NK-92 treated with Interleukin-12 subunit alpha and Interleukin-12 subunit beta, amount 100 ng/mL, for 24 hours (cell line): ENCODE measurements around the gene CTDSPL2.
A peak's percentile ranks its signal among the peaks of the same experiment; 100 is the strongest.
"Not testable (repeated sequence)": the region's sequence is repeated elsewhere in the genome, so short reads cannot be mapped to it uniquely, and the experiment has no call there.

Source experiments
- DNase-seq: peaks from one replicate; lab custom pipeline; 2025; lab: John Stamatoyannopoulos, UW

Gene CTDSPL2

GRCh38 chr15:44426975-44427755 lies at the start of gene CTDSPL2:
TSS of gene CTDSPL2 (plus strand) at chr15:44427629. CDS start at chr15:44459015, 31,386 bp downstream.
- peak; percentile 96 for DNase-seq

- DNase-seq = no peak
Measured at GRCh38 chr15:44381236-44381635, 46.2 kb upstream of the CTDSPL2 start.

- DNase-seq = no peak
Measured at GRCh38 chr15:44385344-44385942, 42.0 kb upstream of the CTDSPL2 start.

- DNase-seq = no peak
Measured at GRCh38 chr15:44394062-44394461, 33.4 kb upstream of the CTDSPL2 start.

GRCh38 chr15:44394562-44394961 lies 32.9 kb upstream of the CTDSPL2 start:
- no peak for DNase-seq

GRCh38 chr15:44397869-44398268 lies 29.6 kb upstream of the CTDSPL2 start:
- DNase-seq = no peak

GRCh38 chr15:44414001-44414400 lies 13.4 kb upstream of the CTDSPL2 start:
- DNase-seq = no peak

GRCh38 chr15:44427756-44428724 lies 611 bp downstream of the CTDSPL2 start:
- no peak for DNase-seq

GRCh38 chr15:44435893-44436667 lies 8.7 kb downstream of the CTDSPL2 start:
- DNase-seq = no peak

- no peak for DNase-seq
Measured at GRCh38 chr15:44438402-44438801, 11.0 kb downstream of the CTDSPL2 start.

- DNase-seq = no peak
Measured at GRCh38 chr15:44441095-44441501, 13.7 kb downstream of the CTDSPL2 start.

GRCh38 chr15:44443515-44443914 lies 16.1 kb downstream of the CTDSPL2 start:
- DNase-seq = no peak

- no peak for DNase-seq
Measured at GRCh38 chr15:44447772-44448376, 20.4 kb downstream of the CTDSPL2 start.

- no peak for DNase-seq
Measured at GRCh38 chr15:44450172-44450571, 22.7 kb downstream of the CTDSPL2 start.

- DNase-seq = not testable (repeated sequence)
Measured at GRCh38 chr15:44453578-44454283, 26.3 kb downstream of the CTDSPL2 start.

- DNase-seq = no peak
Measured at GRCh38 chr15:44458429-44458828, 31.0 kb downstream of the CTDSPL2 start.

GRCh38 chr15:44468709-44469385 lies 41.4 kb downstream of the CTDSPL2 start:
- no peak for DNase-seq

GRCh38 chr15:44471885-44472455 lies 44.5 kb downstream of the CTDSPL2 start:
- DNase-seq = no peak

- DNase-seq = no peak
Measured at GRCh38 chr15:44479343-44479742, 51.9 kb downstream of the CTDSPL2 start.

- no peak for DNase-seq
Measured at GRCh38 chr15:44482090-44482489, 54.7 kb downstream of the CTDSPL2 start.
